Type B pancreatic cell (in vitro differentiated cells): ENCODE measurements around the gene TICRR. TPM values are rescaled to one million over a fixed set of nuclear protein-coding genes. Genes with fewer than 3 reads are reported as not detected.

ENCODE experiments used
- DNase-seq: peaks from one replicate; pipeline ENCODE4 v3.0.0; 2021; ENCODE audit warnings: mixed read lengths; ENCODE audit not compliant: unreplicated experiment; ENCODE audit errors: extremely low spot score
- H3K27ac Mint-ChIP-seq: 2 replicates; pipeline ENCODE4 v1.8.0; 2021; ENCODE audit warnings: mild to moderate bottlenecking, mixed read lengths
- H3K27me3 Mint-ChIP-seq: 2 replicates; pipeline ENCODE4 v1.8.0; 2021; ENCODE audit warnings: mixed read lengths
- H3K36me3 Mint-ChIP-seq: 2 replicates; pipeline ENCODE4 v1.8.0; 2021; ENCODE audit warnings: mixed read lengths
- H3K4me1 Mint-ChIP-seq: one replicate; pipeline ENCODE4 v1.8.0; 2021; ENCODE audit warnings: mixed read lengths; ENCODE audit not compliant: unreplicated experiment
- H3K4me3 Mint-ChIP-seq: 2 replicates; pipeline ENCODE4 v1.8.0; 2021; ENCODE audit warnings: mild to moderate bottlenecking, mixed read lengths
- H3K9me3 Mint-ChIP-seq: 2 replicates; pipeline ENCODE4 v1.8.0; 2021; ENCODE audit warnings: mixed read lengths
- total RNA-seq: library from RNA; stranded (reverse); gene quantifications from 2 replicates; pipeline ENCODE4 v1.2.1, GENCODE V29; 2021; ENCODE audit warnings: low replicate concordance
- TF ChIP-seq, protein P1 (sequence below): fragments of 200-600 bp; sonication (generic); conservative IDR thresholded peaks from 2 replicates; pipeline ENCODE4 v1.5.0; 2021; ENCODE audit warnings: antibody characterized with exemption, mild to moderate bottlenecking

Gene TICRR
- total RNA-seq, 1 donor from 2014 or later = 23.4 TPM

DNA sequence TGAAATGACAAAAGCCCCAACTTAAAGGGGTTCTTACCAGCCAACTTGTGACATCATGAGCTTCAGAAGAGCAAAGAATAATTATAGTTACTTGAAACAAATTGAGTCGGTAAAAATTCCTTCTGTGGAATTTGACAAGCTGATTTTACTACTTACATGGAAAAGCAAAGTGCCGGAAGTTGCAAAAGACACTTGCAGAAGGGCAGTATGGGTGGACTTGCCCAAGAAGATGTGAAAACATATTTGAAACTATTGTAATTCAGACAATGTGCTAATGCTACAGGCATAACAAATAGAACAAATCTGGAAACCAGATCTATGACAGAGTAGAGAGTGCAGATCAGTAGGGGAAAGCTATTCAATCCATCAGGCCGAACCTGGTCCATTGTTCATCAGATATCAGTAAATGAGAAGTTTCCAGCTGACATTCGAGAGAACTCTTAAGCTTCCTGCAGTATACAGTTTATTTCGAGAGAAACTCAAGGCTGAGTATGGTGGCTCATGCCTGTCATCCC, 82.5 kb downstream of the TICRR start:
- H3K4me1 Mint-ChIP-seq = peaks cover 13% of the 10 kb centered on the region
- peaks cover 25% of the 10 kb centered on the region for H3K27me3 Mint-ChIP-seq
- no peak overlapping the region for H3K27ac Mint-ChIP-seq
- no peak overlapping the region for H3K4me3 Mint-ChIP-seq
- no peaks in the 10 kb centered on the region for H3K36me3 Mint-ChIP-seq
- DNase-seq = no peak
- H3K9me3 Mint-ChIP-seq = peaks cover 4% of the 10 kb centered on the region
- TF ChIP-seq, protein P1, sequence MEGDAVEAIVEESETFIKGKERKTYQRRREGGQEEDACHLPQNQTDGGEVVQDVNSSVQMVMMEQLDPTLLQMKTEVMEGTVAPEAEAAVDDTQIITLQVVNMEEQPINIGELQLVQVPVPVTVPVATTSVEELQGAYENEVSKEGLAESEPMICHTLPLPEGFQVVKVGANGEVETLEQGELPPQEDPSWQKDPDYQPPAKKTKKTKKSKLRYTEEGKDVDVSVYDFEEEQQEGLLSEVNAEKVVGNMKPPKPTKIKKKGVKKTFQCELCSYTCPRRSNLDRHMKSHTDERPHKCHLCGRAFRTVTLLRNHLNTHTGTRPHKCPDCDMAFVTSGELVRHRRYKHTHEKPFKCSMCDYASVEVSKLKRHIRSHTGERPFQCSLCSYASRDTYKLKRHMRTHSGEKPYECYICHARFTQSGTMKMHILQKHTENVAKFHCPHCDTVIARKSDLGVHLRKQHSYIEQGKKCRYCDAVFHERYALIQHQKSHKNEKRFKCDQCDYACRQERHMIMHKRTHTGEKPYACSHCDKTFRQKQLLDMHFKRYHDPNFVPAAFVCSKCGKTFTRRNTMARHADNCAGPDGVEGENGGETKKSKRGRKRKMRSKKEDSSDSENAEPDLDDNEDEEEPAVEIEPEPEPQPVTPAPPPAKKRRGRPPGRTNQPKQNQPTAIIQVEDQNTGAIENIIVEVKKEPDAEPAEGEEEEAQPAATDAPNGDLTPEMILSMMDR = no peak

DNA sequence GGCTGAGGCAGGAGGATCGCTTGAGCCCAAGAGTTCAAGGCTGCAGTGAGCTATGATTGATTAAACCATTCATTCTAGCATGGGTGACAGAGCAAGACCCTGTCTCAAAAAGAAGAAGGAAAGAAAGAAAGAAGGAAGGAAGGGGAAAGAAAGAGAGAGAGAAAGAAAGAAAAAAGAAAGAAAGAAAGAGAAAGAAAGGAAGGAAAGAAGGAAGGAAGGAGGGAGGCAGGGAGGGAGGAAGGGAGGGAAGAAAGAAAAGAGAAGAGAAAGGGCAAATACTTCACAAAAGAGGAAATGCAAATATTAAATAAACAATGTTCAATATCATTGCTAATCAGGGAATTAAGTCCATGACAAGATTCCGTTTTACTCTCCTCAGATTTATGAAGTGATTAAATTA, 84.0 kb downstream of the TICRR start:
- DNase-seq = no peak
- TF ChIP-seq, protein P1 = no peak
- peaks cover 8% of the 10 kb centered on the region for H3K4me1 Mint-ChIP-seq
- H3K27me3 Mint-ChIP-seq = peaks cover 27% of the 10 kb centered on the region
- H3K4me3 Mint-ChIP-seq = no peak overlapping the region
- H3K36me3 Mint-ChIP-seq = no peaks in the 10 kb centered on the region
- H3K27ac Mint-ChIP-seq = no peak overlapping the region
- peaks cover 4% of the 10 kb centered on the region for H3K9me3 Mint-ChIP-seq

DNA sequence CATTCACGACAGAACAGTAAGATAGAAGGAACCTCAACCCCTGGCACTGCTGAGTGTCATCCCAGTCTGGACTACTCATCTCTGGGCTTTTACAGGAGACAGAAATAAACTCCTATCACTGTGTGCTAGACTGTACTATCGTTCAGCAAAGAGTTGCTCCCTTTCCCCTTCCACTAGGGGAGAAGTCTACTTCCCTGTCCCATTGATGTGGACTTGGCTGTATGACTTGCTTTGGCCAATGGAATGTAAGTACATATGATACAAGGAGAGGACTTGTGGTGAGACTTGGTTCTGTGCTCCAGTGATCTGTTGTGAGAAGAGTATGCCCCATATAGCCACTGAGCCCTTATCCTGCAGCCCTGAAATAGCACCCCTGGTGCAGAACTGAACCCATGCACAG, 85.3 kb downstream of the TICRR start:
- H3K27ac Mint-ChIP-seq = no peak overlapping the region
- H3K27me3 Mint-ChIP-seq = peaks cover 25% of the 10 kb centered on the region
- no peak overlapping the region for H3K4me3 Mint-ChIP-seq
- H3K4me1 Mint-ChIP-seq = peaks cover 8% of the 10 kb centered on the region
- DNase-seq = no peak
- peaks cover 4% of the 10 kb centered on the region for H3K9me3 Mint-ChIP-seq
- TF ChIP-seq, protein P1 = no peak
- H3K36me3 Mint-ChIP-seq = no peaks in the 10 kb centered on the region

DNA sequence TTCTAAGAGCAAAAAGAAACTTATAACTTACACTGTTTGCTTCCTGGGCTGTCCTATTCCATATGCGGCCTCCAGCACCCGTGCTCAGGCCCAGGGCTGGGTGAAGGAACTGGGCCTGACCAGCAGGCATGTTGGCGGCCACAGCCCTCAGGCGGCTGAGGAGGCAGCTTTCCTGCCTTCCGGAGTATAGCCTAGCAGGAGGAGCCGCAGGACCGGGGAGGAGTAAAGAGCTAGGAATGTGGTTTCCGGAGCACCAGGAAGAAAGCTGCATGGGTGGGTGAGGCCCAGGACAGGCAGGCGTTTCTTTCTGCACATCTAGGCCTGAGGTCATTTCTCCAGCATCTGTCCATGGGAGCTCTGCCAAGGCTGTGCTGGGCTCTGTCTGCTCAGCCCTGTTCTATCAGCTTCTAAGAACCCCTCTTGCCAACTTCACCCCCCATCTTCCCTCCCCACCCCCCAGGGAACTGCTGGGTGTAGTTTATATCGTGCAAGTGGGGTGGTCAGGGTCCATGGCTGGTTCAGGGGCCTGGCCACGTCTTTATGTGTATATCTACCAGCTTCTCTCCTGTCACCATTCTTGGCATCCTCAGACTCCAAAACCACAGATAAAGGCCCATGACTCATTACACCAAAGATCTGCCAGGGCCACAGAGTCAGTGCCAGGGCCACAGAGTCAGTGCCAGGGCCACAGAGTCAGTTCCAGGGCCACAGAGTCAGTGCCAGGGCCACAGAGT, 87.8 kb downstream of the TICRR start:
- DNase-seq = no peak
- Mint-ChIP-seq H3K9me3 (peaks cover 4% of the 10 kb centered on the region), H3K4me3 (no peak overlapping the region), H3K36me3 (no peaks in the 10 kb centered on the region), H3K4me1 (peaks cover 4% of the 10 kb centered on the region), H3K27me3 (peaks cover 25% of the 10 kb centered on the region), H3K27ac (no peak overlapping the region)
- TF ChIP-seq, protein P1 = no peak

DNA sequence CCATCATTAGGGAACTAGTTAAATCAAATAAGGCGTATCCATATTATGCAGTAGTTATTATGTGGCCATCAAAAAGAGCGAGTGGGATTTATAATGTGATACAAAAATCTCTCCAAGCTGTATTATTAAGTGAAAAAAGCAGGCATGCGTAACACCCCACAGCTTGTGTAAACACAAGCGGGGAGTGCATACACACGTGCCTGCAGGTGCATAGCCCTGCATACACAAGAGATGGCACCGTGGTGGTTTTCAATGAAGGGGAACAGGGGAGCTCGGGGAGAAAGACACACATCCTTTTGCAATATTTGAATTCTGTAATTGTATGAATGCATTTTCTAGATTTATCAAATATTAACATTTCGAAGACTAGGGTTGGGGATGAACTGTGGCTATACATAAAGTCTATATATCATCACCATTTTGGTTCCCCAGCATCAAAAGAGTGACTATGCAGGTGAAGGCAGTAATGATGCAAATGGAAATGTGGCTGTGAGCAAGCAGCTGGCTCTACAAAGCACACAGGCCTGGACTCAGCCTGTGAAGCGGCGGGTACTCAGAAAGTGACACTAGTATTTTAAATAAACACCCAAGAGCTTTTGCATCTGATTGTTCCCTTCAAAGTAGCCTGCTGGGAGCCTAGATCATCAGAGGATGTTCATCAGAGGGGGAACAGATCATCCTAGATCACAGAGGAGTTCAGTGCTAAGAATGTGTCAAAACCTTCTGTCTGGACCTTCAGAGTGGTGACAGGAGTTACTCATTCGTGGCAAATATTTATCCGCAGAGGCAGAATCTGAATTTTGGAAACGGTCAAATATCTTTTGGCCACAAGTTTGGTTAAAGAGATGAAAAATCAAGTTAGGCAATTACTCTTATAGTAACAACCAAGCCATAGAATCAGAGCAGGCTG, 89.4 kb downstream of the TICRR start:
- no peaks in the 10 kb centered on the region for H3K36me3 Mint-ChIP-seq
- no peak overlapping the region for H3K27ac Mint-ChIP-seq
- TF ChIP-seq, protein P1 = no peak
- peaks cover 16% of the 10 kb centered on the region for H3K27me3 Mint-ChIP-seq
- peaks cover 4% of the 10 kb centered on the region for H3K9me3 Mint-ChIP-seq
- H3K4me3 Mint-ChIP-seq = peak overlapping the region; percentile 80
- H3K4me1 Mint-ChIP-seq = peaks cover 4% of the 10 kb centered on the region
- no peak for DNase-seq
